Psoas muscle (tissue), 8 donors: Measurements from ENCODE around the gene TRPV3. TPM values are rescaled to one million over a fixed set of nuclear protein-coding genes. Genes with fewer than 3 reads are reported as not detected.

ENCODE experiments used
- ATAC-seq, 4 donors: fragments of 200-7000 bp; cut with Tn5 transposase; one replicate each; pipeline ENCODE4 v1.9.1; 2020; ENCODE audit warnings: moderate library complexity in 3 of 4, mild to moderate bottlenecking in 2 of 4
- DNase-seq, 2 donors: peaks; one replicate each; pipeline ENCODE4 v3.0.0-alpha.2; 2020
- H3K27ac ChIP-seq: fragments of 200-600 bp; one replicate; pipeline ENCODE4 v1.8.0; 2022
- H3K27me3 ChIP-seq, 3 donors: fragments of 200-600 bp in 1 of 3; one replicate each; pipeline versions ENCODE4 v1.6.1 to v1.8.0; 2013 to 2022; ENCODE audit warnings: low read length in 2 of 3, mild to moderate bottlenecking in 2 of 3, moderate library complexity in 1 of 3; ENCODE audit not compliant: insufficient read depth in 3 of 3
- H3K36me3 ChIP-seq, 2 donors: fragments of 200-600 bp in 1 of 2; one replicate each; pipeline versions ENCODE4 v1.6.1 to v1.8.0; 2013 to 2022; ENCODE audit warnings: low read depth in 1 of 2, mild to moderate bottlenecking in 1 of 2, moderate library complexity in 1 of 2; ENCODE audit not compliant: insufficient read depth in 1 of 2
- H3K4me1 ChIP-seq: fragments of 200-600 bp; one replicate; pipeline ENCODE4 v1.8.0; 2022
- H3K4me3 ChIP-seq: fragments of 200-600 bp; one replicate; pipeline ENCODE4 v1.8.0; 2022; ENCODE audit warnings: mild to moderate bottlenecking
- H3K9me3 ChIP-seq: fragments of 200-600 bp; one replicate; pipeline ENCODE4 v1.8.0; 2022
- WGBS, 3 donors: extraction: QIAGEN DNeasy Blood & Tissue Kit; methylation state at CpG; one replicate each; pipeline versions ENCODE4 v1.1.6 to v1.1.7; 2013; 5-methylcytosine and 5-hydroxymethylcytosine counted together
- intact Hi-C, 2 donors: fragments of 100-400 bp; cut with DNase I; formaldehyde crosslinking; loops; one replicate each; pipeline versions ENCODE4 v1.11.0 to v1.14.2; 2022
- polyA plus RNA-seq, 3 donors: library from polyadenylated mRNA; stranded (reverse); fragments of 200-250 nt; gene quantifications; one replicate each; pipeline ENCODE4 v1.2.3, GENCODE V29; 2013
- total RNA-seq, 4 donors: library from RNA; stranded (reverse); fragmentation: NEBNext Ultra II Directional in 2 of 4; extraction: Animal tissue kit (Norgen Biotek cat#: 25700) in 2 of 4; gene quantifications; one replicate each; pipeline versions ENCODE4 v1.2.1 to v1.2.4, GENCODE V29; 2021 to 2023
- TF ChIP-seq, protein P1 (sequence below): fragments of 200-600 bp; IDR thresholded peaks from one replicate; pipeline ENCODE4 v1.8.0; 2022; ENCODE audit warnings: antibody characterized with exemption
- donor health status: healthy with polysubstance abuse.
- donor health status: DM: no; HTN: no; CAD: no; lungs with moderate emphysema.
- donor health status: Bipolar disorder and iron deficiency.
- donor health status: healthy.
- donor health status: DM: yes; HTN: yes; CAD: no.
- donor health status: DM: no; HTN: no; CAD: no.
- donor health status: DM: no; HTN: no; CAD: no.
- donor health status: DM: yes; HTN: yes; CAD: no.

TRPV3 gene
- total and polyA plus RNA-seq, 7 donors = 0.32 to 10.1 (median 0.71) TPM

DNA sequence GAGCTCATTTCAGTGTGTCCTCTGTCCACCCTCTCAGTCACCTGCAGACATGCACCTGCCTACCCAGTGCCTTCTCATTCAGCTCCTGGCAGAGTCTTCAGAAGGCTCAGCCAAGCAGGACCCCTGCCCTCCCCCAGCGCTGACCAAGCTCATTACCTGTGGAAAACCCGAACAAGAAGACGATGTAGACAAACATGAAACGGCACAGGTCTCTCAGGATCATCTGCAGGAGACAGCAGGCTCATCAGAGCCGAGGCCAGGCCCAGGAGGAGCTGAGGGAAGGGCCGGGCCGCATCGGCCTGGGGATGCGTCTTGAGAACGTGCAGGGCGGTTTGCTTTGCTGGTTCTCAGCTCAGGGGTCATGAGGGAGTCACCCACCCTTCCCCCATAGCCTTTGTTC is 19.4 kb upstream of the TRPV3 start:
- 83 to 90% (median 86%) methylated on average over 11 of the region's 11 CpGs for WGBS, 3 donors
- no peaks in the 10 kb centered on the region for H3K27me3 ChIP-seq
- no peaks in the 10 kb centered on the region for H3K9me3 ChIP-seq
- no peak for ATAC-seq
- TF ChIP-seq, protein P1, sequence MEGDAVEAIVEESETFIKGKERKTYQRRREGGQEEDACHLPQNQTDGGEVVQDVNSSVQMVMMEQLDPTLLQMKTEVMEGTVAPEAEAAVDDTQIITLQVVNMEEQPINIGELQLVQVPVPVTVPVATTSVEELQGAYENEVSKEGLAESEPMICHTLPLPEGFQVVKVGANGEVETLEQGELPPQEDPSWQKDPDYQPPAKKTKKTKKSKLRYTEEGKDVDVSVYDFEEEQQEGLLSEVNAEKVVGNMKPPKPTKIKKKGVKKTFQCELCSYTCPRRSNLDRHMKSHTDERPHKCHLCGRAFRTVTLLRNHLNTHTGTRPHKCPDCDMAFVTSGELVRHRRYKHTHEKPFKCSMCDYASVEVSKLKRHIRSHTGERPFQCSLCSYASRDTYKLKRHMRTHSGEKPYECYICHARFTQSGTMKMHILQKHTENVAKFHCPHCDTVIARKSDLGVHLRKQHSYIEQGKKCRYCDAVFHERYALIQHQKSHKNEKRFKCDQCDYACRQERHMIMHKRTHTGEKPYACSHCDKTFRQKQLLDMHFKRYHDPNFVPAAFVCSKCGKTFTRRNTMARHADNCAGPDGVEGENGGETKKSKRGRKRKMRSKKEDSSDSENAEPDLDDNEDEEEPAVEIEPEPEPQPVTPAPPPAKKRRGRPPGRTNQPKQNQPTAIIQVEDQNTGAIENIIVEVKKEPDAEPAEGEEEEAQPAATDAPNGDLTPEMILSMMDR = no peak
- intact Hi-C loops = no loop called here
- H3K36me3 ChIP-seq = peaks cover 0 to 46% of the 10 kb centered on the region in 2 donors
- DNase-seq = no peak
- no peak overlapping the region for H3K27ac ChIP-seq
- H3K4me1 ChIP-seq = no peaks in the 10 kb centered on the region
- no peak overlapping the region for H3K4me3 ChIP-seq

- Histone ChIP-seq H3K4me3 (no peak overlapping the region), H3K9me3 (no peaks in the 10 kb centered on the region), H3K27me3 (no peaks in the 10 kb centered on the region), H3K27ac (no peak overlapping the region), H3K36me3 (peaks cover 5 to 57% of the 10 kb centered on the region in 2 donors), H3K4me1 (no peaks in the 10 kb centered on the region)
- WGBS, 3 donors = 64 to 77% (median 66%) methylated on average over 5 of the region's 5 CpGs
- no peak for DNase-seq
- TF ChIP-seq, protein P1 = no peak
- intact Hi-C loops = no loop called here
- no peak for ATAC-seq
Measured at GRCh38 chr17:3575511-3575910, 17.9 kb upstream of the TRPV3 start.

DNA sequence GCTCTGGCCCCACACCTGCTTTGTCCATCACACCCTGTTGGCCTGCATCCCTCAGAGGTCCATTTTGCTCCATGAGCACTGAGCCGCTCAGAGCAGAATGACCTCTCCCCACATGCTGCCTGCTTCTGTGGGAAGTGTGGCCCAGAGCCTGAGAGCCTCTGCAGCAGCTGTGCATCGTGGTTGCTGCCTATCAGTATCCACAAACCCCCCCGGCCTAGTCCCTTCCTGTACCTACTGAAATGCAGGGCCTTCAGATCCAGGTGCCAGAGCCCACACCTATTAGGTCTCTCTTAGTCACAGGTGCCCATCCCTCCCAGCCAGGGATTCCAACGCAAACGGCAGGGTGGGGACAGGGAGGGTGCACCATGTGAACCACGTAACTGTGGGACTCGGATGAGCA is 16.6 kb upstream of the TRPV3 start:
- Histone ChIP-seq H3K36me3 (peaks cover 5 to 62% of the 10 kb centered on the region in 2 donors), H3K4me3 (no peak overlapping the region), H3K27me3 (no peaks in the 10 kb centered on the region), H3K27ac (no peak overlapping the region), H3K4me1 (no peaks in the 10 kb centered on the region), H3K9me3 (no peaks in the 10 kb centered on the region)
- ATAC-seq (no peak), DNase-seq (no peak)
- 78 to 88% (median 83%) methylated on average over 7 of the region's 7 CpGs for WGBS, 3 donors
- intact Hi-C loops = no loop called here
- TF ChIP-seq, protein P1 = no peak

GRCh38 chr17:3573246-3574100 is 15.9 kb upstream of the TRPV3 start:
- no peak overlapping the region for H3K4me3 ChIP-seq
- peaks cover 5 to 68% of the 10 kb centered on the region in 2 donors for H3K36me3 ChIP-seq
- H3K9me3 ChIP-seq = no peaks in the 10 kb centered on the region
- ATAC-seq = no peak
- WGBS, 3 donors = 77 to 82% (median 79%) methylated on average over 21 to 22 of the region's 22 CpGs
- no peak for DNase-seq
- H3K27me3 ChIP-seq = no peaks in the 10 kb centered on the region
- intact Hi-C loops = no loop called here
- no peaks in the 10 kb centered on the region for H3K4me1 ChIP-seq
- no peak overlapping the region for H3K27ac ChIP-seq
- TF ChIP-seq, protein P1 = no peak

DNA sequence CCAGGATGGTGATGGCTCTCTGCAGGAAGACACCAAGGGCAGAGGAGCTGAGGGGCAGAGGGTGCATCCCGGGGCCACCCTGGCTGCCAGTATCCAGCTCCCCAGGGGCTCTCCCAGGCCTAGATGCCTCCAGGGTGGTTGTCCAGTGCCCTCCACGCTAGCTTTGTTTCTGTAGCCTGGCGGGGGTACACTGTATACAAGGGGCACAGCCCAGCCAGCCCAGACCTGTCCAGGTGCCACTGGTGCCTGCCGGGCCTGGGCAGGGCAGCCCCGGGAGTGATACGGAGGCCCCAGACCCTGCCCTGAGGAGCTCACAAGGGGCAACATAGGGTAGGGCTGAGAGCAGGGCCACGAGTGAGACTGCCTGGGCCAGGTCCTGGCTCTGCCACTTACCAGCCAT is 14.6 kb upstream of the TRPV3 start:
- H3K9me3 ChIP-seq = no peaks in the 10 kb centered on the region
- no peak overlapping the region for H3K4me3 ChIP-seq
- TF ChIP-seq, protein P1 = no peak
- H3K4me1 ChIP-seq = no peaks in the 10 kb centered on the region
- WGBS, 3 donors = 95 to 97% (median 96%) methylated on average over 7 of the region's 7 CpGs
- DNase-seq (no peak), ATAC-seq (no peak)
- intact Hi-C loops = no loop called here
- peaks cover 5 to 69% of the 10 kb centered on the region in 2 donors for H3K36me3 ChIP-seq
- H3K27me3 ChIP-seq = no peaks in the 10 kb centered on the region
- H3K27ac ChIP-seq = no peak overlapping the region
